Measurements from ENCODE around the gene TMEM184B. TPM values are rescaled to one million over a fixed set of nuclear protein-coding genes. Genes with fewer than 3 reads are reported as not detected.

Gene TMEM184B
- total RNA-seq, 1 experiment from 2014 or later: 89.7 TPM

DNA sequence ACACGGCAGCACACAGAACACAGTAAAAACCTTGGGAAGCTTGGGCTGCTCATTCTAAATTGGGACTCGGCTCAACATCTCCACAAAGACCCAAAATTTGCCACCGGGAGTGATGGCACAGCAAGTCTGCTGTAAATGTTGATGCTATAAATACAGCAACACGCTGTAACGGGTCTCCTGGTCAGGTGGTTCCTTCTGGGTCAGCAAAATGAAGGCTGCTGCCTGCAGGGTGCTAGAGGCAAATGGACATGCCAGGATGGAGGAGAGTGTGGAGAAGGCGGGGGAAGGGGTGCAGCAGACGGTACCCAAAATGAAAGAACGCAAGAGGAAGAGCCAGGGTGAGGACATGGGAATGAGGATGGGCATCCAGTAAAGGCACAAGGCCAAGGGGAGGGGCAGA, 40.6 kb downstream of the TMEM184B start (continued):
- TF ChIP-seq NR1H2 (CRISPR knock-in tag; IDR thresholded peaks at IDR 0.05) (no peak), GTF2I (CRISPR knock-in tag; conservative IDR thresholded peaks at IDR 0.05) (no peak), OVOL2 (CRISPR knock-in tag; IDR thresholded peaks at IDR 0.05; ENCODE audit: borderline replicate concordance) (no peak), KAT7 (CRISPR knock-in tag; IDR thresholded peaks at IDR 0.05; ENCODE audit: borderline replicate concordance) (no peak)
- TF ChIP-seq, protein P1, sequence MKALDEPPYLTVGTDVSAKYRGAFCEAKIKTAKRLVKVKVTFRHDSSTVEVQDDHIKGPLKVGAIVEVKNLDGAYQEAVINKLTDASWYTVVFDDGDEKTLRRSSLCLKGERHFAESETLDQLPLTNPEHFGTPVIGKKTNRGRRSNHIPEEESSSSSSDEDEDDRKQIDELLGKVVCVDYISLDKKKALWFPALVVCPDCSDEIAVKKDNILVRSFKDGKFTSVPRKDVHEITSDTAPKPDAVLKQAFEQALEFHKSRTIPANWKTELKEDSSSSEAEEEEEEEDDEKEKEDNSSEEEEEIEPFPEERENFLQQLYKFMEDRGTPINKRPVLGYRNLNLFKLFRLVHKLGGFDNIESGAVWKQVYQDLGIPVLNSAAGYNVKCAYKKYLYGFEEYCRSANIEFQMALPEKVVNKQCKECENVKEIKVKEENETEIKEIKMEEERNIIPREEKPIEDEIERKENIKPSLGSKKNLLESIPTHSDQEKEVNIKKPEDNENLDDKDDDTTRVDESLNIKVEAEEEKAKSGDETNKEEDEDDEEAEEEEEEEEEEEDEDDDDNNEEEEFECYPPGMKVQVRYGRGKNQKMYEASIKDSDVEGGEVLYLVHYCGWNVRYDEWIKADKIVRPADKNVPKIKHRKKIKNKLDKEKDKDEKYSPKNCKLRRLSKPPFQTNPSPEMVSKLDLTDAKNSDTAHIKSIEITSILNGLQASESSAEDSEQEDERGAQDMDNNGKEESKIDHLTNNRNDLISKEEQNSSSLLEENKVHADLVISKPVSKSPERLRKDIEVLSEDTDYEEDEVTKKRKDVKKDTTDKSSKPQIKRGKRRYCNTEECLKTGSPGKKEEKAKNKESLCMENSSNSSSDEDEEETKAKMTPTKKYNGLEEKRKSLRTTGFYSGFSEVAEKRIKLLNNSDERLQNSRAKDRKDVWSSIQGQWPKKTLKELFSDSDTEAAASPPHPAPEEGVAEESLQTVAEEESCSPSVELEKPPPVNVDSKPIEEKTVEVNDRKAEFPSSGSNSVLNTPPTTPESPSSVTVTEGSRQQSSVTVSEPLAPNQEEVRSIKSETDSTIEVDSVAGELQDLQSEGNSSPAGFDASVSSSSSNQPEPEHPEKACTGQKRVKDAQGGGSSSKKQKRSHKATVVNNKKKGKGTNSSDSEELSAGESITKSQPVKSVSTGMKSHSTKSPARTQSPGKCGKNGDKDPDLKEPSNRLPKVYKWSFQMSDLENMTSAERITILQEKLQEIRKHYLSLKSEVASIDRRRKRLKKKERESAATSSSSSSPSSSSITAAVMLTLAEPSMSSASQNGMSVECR (CRISPR knock-in tag; IDR thresholded peaks at IDR 0.05; ENCODE audit: borderline replicate concordance): no peak
- TF ChIP-seq, protein P2, sequence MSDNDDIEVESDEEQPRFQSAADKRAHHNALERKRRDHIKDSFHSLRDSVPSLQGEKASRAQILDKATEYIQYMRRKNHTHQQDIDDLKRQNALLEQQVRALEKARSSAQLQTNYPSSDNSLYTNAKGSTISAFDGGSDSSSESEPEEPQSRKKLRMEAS (CRISPR knock-in tag; IDR thresholded peaks at IDR 0.05): no peak
- TF ChIP-seq, protein P3, sequence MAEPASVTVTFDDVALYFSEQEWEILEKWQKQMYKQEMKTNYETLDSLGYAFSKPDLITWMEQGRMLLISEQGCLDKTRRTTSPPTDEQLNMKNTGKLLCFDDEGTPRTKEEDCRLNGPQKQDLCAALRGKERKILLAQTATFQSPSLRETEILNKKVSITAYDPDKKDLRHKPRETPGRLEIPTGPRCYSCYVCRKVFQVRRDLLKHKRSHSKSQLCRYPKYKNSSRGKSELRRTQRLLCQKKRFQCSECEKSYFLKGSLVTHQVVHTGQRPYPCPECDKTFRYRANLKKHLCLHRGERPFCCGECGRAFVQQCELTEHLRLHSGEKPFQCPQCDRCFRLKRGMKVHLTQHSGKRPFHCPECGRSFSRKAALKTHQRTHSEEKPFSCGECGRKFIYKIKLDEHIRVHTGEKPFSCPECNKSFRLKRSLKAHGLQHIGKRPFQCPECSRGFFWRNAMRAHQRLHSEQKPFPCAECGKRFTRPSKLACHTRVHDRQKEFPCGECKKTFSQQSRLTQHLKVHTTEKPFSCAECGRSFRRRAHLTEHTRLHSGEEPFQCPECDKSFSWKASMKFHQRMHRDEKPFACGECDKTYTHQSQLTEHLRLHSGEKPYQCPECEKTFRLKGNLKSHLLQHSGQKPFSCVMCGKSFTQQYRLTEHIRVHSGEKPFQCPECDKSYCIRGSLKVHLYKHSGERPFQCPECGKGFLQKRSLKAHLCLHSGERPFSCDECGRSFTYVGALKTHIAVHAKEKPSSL (CRISPR knock-in tag; conservative IDR thresholded peaks at IDR 0.05): no peak
- TF ChIP-seq, protein P4, sequence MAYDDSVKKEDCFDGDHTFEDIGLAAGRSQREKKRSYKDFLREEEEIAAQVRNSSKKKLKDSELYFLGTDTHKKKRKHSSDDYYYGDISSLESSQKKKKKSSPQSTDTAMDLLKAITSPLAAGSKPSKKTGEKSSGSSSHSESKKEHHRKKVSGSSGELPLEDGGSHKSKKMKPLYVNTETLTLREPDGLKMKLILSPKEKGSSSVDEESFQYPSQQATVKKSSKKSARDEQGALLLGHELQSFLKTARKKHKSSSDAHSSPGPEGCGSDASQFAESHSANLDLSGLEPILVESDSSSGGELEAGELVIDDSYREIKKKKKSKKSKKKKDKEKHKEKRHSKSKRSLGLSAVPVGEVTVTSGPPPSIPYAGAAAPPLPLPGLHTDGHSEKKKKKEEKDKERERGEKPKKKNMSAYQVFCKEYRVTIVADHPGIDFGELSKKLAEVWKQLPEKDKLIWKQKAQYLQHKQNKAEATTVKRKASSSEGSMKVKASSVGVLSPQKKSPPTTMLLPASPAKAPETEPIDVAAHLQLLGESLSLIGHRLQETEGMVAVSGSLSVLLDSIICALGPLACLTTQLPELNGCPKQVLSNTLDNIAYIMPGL (CRISPR knock-in tag; IDR thresholded peaks at IDR 0.05): no peak
- TF ChIP-seq, protein P5, sequence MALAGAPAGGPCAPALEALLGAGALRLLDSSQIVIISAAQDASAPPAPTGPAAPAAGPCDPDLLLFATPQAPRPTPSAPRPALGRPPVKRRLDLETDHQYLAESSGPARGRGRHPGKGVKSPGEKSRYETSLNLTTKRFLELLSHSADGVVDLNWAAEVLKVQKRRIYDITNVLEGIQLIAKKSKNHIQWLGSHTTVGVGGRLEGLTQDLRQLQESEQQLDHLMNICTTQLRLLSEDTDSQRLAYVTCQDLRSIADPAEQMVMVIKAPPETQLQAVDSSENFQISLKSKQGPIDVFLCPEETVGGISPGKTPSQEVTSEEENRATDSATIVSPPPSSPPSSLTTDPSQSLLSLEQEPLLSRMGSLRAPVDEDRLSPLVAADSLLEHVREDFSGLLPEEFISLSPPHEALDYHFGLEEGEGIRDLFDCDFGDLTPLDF (CRISPR knock-in tag; IDR thresholded peaks at IDR 0.05): no peak
- TF ChIP-seq, protein P6, sequence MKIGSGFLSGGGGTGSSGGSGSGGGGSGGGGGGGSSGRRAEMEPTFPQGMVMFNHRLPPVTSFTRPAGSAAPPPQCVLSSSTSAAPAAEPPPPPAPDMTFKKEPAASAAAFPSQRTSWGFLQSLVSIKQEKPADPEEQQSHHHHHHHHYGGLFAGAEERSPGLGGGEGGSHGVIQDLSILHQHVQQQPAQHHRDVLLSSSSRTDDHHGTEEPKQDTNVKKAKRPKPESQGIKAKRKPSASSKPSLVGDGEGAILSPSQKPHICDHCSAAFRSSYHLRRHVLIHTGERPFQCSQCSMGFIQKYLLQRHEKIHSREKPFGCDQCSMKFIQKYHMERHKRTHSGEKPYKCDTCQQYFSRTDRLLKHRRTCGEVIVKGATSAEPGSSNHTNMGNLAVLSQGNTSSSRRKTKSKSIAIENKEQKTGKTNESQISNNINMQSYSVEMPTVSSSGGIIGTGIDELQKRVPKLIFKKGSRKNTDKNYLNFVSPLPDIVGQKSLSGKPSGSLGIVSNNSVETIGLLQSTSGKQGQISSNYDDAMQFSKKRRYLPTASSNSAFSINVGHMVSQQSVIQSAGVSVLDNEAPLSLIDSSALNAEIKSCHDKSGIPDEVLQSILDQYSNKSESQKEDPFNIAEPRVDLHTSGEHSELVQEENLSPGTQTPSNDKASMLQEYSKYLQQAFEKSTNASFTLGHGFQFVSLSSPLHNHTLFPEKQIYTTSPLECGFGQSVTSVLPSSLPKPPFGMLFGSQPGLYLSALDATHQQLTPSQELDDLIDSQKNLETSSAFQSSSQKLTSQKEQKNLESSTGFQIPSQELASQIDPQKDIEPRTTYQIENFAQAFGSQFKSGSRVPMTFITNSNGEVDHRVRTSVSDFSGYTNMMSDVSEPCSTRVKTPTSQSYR (CRISPR knock-in tag; IDR thresholded peaks at IDR 0.05): no peak

DNA sequence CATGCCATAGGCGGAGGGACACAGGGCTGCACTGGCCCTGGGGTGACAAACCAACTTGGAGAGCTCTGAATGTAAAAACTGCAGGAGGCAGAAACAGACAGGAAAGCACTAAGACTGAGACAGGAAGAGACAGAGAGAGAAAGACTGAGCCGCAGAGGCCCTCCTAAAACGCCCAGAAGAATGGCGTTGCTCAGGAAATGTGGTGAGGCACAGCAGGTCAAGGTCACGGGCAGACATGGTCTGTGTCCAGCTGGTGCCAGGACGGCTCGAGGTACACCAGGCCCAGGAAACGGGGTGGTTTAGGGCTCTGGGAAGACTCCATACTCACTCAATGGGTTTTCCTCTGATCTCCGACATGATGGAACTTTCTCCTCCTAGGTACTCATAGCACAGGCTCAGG, 41.9 kb downstream of the TMEM184B start:
- Mint-ChIP-seq H3K27me3 (ENCODE audit: low read depth) (no peaks in the 10 kb centered on the region), H3K36me3 (peaks cover 44% of the 10 kb centered on the region), H3K4me1 (no peaks in the 10 kb centered on the region), H3K27ac (no peak overlapping the region), H3K4me3 (no peak overlapping the region), H3K9me3 (no peaks in the 10 kb centered on the region)
- ChIA-PET CTCF (interaction anchor here (1.0 to 2.5 kb wide), 7 partner anchors 10 to 157 kb away, joined by 3 to 16 read pairs (median 6); no protein-coding TSS in a partner anchor), POLR2A (no interaction called here)
- no peak for ATAC-seq
- DNase-seq (ENCODE audit: low spot score): no peak
- TF ChIP-seq, protein P7, sequence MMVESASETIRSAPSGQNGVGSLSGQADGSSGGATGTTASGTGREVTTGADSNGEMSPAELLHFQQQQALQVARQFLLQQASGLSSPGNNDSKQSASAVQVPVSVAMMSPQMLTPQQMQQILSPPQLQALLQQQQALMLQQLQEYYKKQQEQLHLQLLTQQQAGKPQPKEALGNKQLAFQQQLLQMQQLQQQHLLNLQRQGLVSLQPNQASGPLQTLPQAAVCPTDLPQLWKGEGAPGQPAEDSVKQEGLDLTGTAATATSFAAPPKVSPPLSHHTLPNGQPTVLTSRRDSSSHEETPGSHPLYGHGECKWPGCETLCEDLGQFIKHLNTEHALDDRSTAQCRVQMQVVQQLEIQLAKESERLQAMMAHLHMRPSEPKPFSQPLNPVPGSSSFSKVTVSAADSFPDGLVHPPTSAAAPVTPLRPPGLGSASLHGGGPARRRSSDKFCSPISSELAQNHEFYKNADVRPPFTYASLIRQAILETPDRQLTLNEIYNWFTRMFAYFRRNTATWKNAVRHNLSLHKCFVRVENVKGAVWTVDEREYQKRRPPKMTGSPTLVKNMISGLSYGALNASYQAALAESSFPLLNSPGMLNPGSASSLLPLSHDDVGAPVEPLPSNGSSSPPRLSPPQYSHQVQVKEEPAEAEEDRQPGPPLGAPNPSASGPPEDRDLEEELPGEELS (CRISPR knock-in tag; IDR thresholded peaks at IDR 0.05): no peak
- TF ChIP-seq, protein P8, sequence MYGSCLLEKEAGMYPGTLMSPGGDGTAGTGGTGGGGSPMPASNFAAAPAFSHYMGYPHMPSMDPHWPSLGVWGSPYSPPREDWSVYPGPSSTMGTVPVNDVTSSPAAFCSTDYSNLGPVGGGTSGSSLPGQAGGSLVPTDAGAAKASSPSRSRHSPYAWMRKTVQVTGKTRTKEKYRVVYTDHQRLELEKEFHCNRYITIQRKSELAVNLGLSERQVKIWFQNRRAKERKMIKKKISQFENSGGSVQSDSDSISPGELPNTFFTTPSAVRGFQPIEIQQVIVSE (CRISPR knock-in tag; IDR thresholded peaks at IDR 0.05; ENCODE audit: borderline replicate concordance): no peak
- no peak for TF ChIP-seq ZNF671 (CRISPR knock-in tag; IDR thresholded peaks at IDR 0.05)
- no peak for TF ChIP-seq GTF2I (CRISPR knock-in tag; conservative IDR thresholded peaks at IDR 0.05)
- TF ChIP-seq ETV6 (CRISPR knock-in tag; IDR thresholded peaks at IDR 0.05): no peak
- TF ChIP-seq, protein P9, sequence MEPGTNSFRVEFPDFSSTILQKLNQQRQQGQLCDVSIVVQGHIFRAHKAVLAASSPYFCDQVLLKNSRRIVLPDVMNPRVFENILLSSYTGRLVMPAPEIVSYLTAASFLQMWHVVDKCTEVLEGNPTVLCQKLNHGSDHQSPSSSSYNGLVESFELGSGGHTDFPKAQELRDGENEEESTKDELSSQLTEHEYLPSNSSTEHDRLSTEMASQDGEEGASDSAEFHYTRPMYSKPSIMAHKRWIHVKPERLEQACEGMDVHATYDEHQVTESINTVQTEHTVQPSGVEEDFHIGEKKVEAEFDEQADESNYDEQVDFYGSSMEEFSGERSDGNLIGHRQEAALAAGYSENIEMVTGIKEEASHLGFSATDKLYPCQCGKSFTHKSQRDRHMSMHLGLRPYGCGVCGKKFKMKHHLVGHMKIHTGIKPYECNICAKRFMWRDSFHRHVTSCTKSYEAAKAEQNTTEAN (CRISPR knock-in tag; IDR thresholded peaks at IDR 0.05): no peak
- no peak for TF ChIP-seq TEAD4 (CRISPR knock-in tag; IDR thresholded peaks at IDR 0.05)
- TF ChIP-seq PRRX2 (CRISPR knock-in tag; IDR thresholded peaks at IDR 0.05): no peak
- no peak for TF ChIP-seq SMAD4 (CRISPR knock-in tag; IDR thresholded peaks at IDR 0.05)

Data from WTC11 (cell line).